Activated CD8-positive, alpha-beta T cell treated with anti-CD3 and anti-CD28 coated beads for 36 hours (primary cell): Measurements from ENCODE around the gene FBXO31. TPM values are rescaled to one million over a fixed set of nuclear protein-coding genes. Genes with fewer than 3 reads are reported as not detected.

Source experiments
- ATAC-seq: fragments of 200-7000 bp; cut with Tn5 transposase; one replicate; pipeline ENCODE4 v1.10.0; 2021; ENCODE audit warnings: mild to moderate bottlenecking, moderate library complexity
- CTCF ChIA-PET: fragments of 350-600 bp; sonication (Branson Sonifier 250); formaldehyde crosslinking; loops from one replicate; lab custom pipeline; 2021; ENCODE audit warnings: antibody characterized with exemption; lab: Charles Lee
- POLR2A ChIA-PET: fragments of 350-600 bp; sonication (Branson Sonifier 250); formaldehyde crosslinking; loops from one replicate; lab custom pipeline; 2021; ENCODE audit warnings: antibody characterized with exemption; lab: Charles Lee
- DNase-seq: peaks from one replicate; pipeline ENCODE4 v3.0.0-alpha.2; 2020
- H3K27ac Mint-ChIP-seq: one replicate; pipeline ENCODE4 v1.8.0; 2021; ENCODE audit warnings: mild to moderate bottlenecking, mixed read lengths
- H3K27me3 Mint-ChIP-seq: one replicate; pipeline ENCODE4 v1.8.0; 2021; ENCODE audit warnings: mixed read lengths
- H3K36me3 Mint-ChIP-seq: one replicate; pipeline ENCODE4 v1.8.0; 2021; ENCODE audit warnings: low read depth, mixed read lengths
- H3K4me1 Mint-ChIP-seq: one replicate; pipeline ENCODE4 v1.8.0; 2021; ENCODE audit warnings: low read depth, mixed read lengths
- H3K4me3 Mint-ChIP-seq: one replicate; pipeline ENCODE4 v1.8.0; 2021; ENCODE audit warnings: mild to moderate bottlenecking, moderate library complexity, mixed read lengths
- H3K9me3 Mint-ChIP-seq: one replicate; pipeline ENCODE4 v1.8.0; 2021; ENCODE audit warnings: mixed read lengths
- intact Hi-C: fragments of 100-400 bp; cut with micrococcal nuclease; formaldehyde crosslinking; loops from one replicate; pipeline ENCODE4 v1.10.0; 2022
- total RNA-seq, 2 experiments: library from RNA; stranded (reverse); gene quantifications; one replicate each; pipeline ENCODE4 v1.2.3, GENCODE V29; 2021
- TF ChIP-seq, protein P1 (sequence below): fragments of 200-600 bp; IDR thresholded peaks from one replicate; pipeline ENCODE4 v1.8.0; 2022; ENCODE audit warnings: antibody characterized with exemption, mild to moderate bottlenecking

FBXO31 gene
- total RNA-seq, 2 experiments from 2014 or later: 32.0 to 32.7 TPM

DNA sequence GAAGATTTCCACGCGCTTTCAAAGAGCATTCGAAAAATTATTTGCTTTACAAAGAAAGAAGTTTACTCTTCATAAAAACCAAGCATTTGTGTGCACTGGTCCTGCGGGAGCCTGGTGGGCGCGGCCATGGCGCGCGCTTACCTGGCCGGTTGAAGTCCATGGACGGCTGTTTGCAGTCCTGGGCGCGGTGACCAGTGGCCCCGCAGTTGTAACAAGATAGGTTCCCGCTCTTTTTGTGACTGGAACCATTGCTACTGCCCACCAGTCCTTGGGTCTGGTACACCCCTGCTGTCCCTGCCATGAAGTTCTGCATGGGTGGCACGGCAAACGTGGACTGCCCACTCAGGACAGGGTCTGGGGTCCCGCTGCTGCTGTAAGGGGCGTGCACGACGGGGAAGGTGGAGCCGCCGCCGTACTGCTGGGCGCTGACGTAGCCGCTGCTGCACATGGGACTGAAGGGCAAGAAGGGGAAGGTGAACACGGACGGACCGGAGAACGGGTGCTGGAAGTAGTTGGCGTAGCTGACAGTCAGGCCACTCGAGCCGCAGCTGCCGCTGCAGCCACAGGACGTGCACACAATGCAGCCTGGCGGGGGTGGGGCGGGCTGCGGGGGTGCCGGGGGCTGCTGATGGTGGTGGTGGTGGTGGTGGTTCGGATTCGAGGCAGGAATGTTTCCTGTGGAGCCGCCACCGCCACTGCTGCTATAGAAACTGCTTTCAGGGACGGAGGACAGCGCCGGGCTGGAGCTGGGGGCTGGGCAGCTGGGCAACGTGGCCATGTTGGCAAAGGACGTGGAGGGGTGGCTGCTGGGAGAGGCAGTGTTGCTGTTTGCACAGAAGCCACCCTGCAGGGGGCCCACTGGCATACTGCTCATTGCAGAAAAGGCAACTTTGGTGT is 28.0 kb upstream of the FBXO31 start:
- intact Hi-C loops: no loop called here
- no peak for DNase-seq
- Mint-ChIP-seq H3K4me3 (no peak overlapping the region), H3K27ac (no peak overlapping the region), H3K4me1 (peaks cover 4% of the 10 kb centered on the region), H3K36me3 (peaks cover 6% of the 10 kb centered on the region), H3K27me3 (no peaks in the 10 kb centered on the region), H3K9me3 (no peaks in the 10 kb centered on the region)
- TF ChIP-seq, protein P1, sequence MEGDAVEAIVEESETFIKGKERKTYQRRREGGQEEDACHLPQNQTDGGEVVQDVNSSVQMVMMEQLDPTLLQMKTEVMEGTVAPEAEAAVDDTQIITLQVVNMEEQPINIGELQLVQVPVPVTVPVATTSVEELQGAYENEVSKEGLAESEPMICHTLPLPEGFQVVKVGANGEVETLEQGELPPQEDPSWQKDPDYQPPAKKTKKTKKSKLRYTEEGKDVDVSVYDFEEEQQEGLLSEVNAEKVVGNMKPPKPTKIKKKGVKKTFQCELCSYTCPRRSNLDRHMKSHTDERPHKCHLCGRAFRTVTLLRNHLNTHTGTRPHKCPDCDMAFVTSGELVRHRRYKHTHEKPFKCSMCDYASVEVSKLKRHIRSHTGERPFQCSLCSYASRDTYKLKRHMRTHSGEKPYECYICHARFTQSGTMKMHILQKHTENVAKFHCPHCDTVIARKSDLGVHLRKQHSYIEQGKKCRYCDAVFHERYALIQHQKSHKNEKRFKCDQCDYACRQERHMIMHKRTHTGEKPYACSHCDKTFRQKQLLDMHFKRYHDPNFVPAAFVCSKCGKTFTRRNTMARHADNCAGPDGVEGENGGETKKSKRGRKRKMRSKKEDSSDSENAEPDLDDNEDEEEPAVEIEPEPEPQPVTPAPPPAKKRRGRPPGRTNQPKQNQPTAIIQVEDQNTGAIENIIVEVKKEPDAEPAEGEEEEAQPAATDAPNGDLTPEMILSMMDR: no peak
- POLR2A ChIA-PET: no interaction called here
- CTCF ChIA-PET: no interaction called here
- ATAC-seq: no peak

DNA sequence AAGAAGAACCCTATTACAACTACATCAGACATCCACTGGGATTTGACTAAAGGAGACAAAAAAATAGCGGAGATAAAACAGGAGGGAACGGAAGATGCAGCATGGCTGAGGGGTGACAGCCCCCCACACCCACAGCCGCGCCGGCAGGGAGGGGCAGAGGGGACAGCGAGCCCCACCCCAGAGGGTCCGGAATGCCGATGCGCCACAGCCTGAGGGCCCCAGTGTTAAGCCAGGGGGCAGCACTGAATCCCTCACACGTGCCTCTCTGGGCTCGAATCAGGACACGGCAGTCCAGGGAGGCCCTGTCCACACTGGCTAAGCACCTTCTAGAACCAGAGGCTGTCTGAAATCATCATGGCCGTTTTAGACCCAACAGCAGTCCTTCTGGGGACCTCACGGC is 27.4 kb upstream of the FBXO31 start:
- no peaks in the 10 kb centered on the region for H3K9me3 Mint-ChIP-seq
- CTCF ChIA-PET: no interaction called here
- TF ChIP-seq, protein P1: no peak
- intact Hi-C loops: no loop called here
- no peak overlapping the region for H3K4me3 Mint-ChIP-seq
- H3K4me1 Mint-ChIP-seq: peaks cover 4% of the 10 kb centered on the region
- POLR2A ChIA-PET: no interaction called here
- H3K36me3 Mint-ChIP-seq: peaks cover 6% of the 10 kb centered on the region
- no peak overlapping the region for H3K27ac Mint-ChIP-seq
- ATAC-seq (no peak), DNase-seq (no peak)
- no peaks in the 10 kb centered on the region for H3K27me3 Mint-ChIP-seq

DNA sequence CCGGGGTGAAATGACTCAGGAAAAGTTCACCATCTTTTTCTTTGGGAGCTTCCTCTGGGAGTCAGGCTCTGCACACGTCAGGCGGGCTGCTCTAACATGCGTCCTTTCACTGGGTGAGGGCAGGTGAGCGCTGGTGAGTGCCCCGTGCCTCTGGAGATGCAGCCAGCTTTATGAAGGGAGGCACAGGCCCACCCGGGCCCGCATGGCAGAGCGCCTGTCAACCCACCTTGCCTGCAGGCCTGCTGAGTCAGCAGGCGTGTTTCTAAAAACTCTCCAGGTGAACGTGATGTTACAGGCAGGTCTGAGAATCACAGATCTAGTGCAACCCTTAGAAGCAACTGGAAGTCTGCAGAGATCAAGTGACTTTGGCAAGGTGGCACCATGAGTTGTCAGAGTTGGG is 27.0 kb upstream of the FBXO31 start:
- POLR2A ChIA-PET: no interaction called here
- Mint-ChIP-seq H3K4me3 (no peak overlapping the region), H3K27me3 (no peaks in the 10 kb centered on the region), H3K4me1 (peaks cover 4% of the 10 kb centered on the region), H3K36me3 (peaks cover 6% of the 10 kb centered on the region), H3K27ac (no peak overlapping the region), H3K9me3 (no peaks in the 10 kb centered on the region)
- intact Hi-C loops: no loop called here
- CTCF ChIA-PET: interaction anchor here (0.9 to 2.1 kb wide), 2 partner anchors 17 to 225 kb away, joined by 3 to 6 read pairs; no protein-coding TSS in a partner anchor
- TF ChIP-seq, protein P1: no peak
- DNase-seq: no peak
- ATAC-seq: no peak

DNA sequence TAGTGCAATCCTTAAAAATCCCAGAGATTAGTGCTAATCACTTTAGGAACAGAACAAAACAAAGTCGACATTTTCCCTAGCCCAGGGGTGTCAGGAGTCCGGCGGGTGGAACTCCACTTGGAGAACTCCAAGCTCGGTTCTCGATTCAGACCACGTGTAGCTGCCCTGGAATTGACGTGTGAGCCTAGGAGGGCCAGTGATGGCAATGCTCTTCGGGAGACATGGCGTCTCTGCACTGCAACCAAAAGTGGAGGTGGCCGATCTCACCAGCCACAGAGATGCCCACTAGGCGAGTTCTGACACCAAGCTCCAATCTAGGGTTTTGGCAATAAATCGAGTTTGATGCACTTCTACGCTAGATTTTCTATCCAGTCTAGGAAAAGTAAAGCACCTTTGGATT is 26.2 kb upstream of the FBXO31 start:
- no peak for ATAC-seq
- no peak overlapping the region for H3K4me3 Mint-ChIP-seq
- ChIA-PET CTCF (interaction anchor here (0.6 to 2.1 kb wide), 4 partner anchors 16 to 226 kb away, joined by 3 to 6 read pairs (median 3); no protein-coding TSS in a partner anchor), POLR2A (interaction anchor here (0.6 kb wide), 1 partner anchor 53 kb away, joined by 3 read pairs; no protein-coding TSS in a partner anchor)
- TF ChIP-seq, protein P1: no peak
- no peaks in the 10 kb centered on the region for H3K27me3 Mint-ChIP-seq
- intact Hi-C loops: no loop called here
- no peak for DNase-seq
- H3K27ac Mint-ChIP-seq: no peak overlapping the region
- no peaks in the 10 kb centered on the region for H3K9me3 Mint-ChIP-seq
- peaks cover 4% of the 10 kb centered on the region for H3K4me1 Mint-ChIP-seq
- H3K36me3 Mint-ChIP-seq: peaks cover 6% of the 10 kb centered on the region

DNA sequence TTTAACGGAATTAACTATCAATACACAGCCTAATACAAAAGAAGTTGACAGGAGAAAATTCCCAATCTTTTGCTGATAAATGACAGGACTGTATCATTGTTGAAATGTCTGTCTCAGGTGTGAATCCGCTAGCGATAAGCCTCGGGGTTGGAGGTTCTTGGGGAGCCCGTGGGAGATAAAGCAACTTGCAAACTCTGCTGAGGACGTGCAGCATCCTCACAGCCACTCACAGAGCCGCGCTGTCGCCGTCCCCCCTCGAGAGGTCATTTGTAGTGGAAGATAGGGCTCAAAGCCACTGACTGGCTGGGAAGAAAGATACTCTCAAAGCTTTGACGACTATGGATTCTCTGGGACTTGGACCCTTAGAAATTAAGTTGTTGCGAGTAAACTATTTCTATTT is 25.6 kb upstream of the FBXO31 start:
- DNase-seq: no peak
- Mint-ChIP-seq H3K4me1 (peaks cover 4% of the 10 kb centered on the region), H3K27me3 (no peaks in the 10 kb centered on the region), H3K36me3 (peaks cover 6% of the 10 kb centered on the region), H3K9me3 (no peaks in the 10 kb centered on the region), H3K27ac (no peak overlapping the region), H3K4me3 (no peak overlapping the region)
- TF ChIP-seq, protein P1: no peak
- ChIA-PET POLR2A (no interaction called here), CTCF (interaction anchor here (2.1 kb wide), 1 partner anchor 227 kb away, joined by 6 read pairs; no protein-coding TSS in a partner anchor)
- ATAC-seq: no peak
- intact Hi-C loops: no loop called here
